Testis (tissue), 3 donors: Measurements from ENCODE around the gene ADAM8. TPM values are rescaled to one million over a fixed set of nuclear protein-coding genes. Genes with fewer than 3 reads are reported as not detected.

Experiments
- DNase-seq: peaks from one replicate; pipeline ENCODE4 v3.0.0-alpha.2; 2019
- H3K27ac ChIP-seq, 2 donors: fragments of 200-600 bp; sonication (generic); one replicate each; pipeline ENCODE4 v1.5.1; 2019
- H3K27me3 ChIP-seq: fragments of 200-600 bp; sonication (generic); one replicate; pipeline ENCODE4 v1.5.1; 2019
- H3K36me3 ChIP-seq: fragments of 200-600 bp; sonication (generic); one replicate; pipeline ENCODE4 v1.5.1; 2017; ENCODE audit warnings: low read depth; ENCODE audit errors: missing control alignments
- H3K4me1 ChIP-seq: fragments of 200-600 bp; sonication (generic); one replicate; pipeline ENCODE4 v1.5.1; 2019
- H3K4me3 ChIP-seq, 2 donors: fragments of 200-600 bp; sonication (generic); one replicate each; pipeline ENCODE4 v1.5.1; 2017 to 2019
- H3K9me3 ChIP-seq: fragments of 200-600 bp; sonication (generic); one replicate; pipeline ENCODE4 v1.5.1; 2017
- POLR2A ChIP-seq: fragments of 450-650 bp; IDR thresholded peaks from one replicate; pipeline ENCODE4 v1.6.1; 2017; ENCODE audit warnings: antibody characterized with exemption, mild to moderate bottlenecking, moderate library complexity
- WGBS, 2 donors: methylation state at CpG; one replicate each; pipeline ENCODE4 v1.1.5; 2018; 5-methylcytosine and 5-hydroxymethylcytosine counted together
- intact Hi-C: fragments of 100-400 bp; cut with DNase I; formaldehyde crosslinking; loops from one replicate; pipeline ENCODE4 v1.15.1; 2023; ENCODE audit warnings: low total_unique reads
- polyA plus RNA-seq: library from polyadenylated mRNA; stranded (reverse); fragments of 350-450 nt; fragmentation: Illumina TruSeq; extraction: RNeasy Lipid Tissue Mini Kit (QIAGEN cat#74804); gene quantifications from one replicate; pipeline ENCODE4 v1.2.3, GENCODE V29; 2014; ENCODE audit warnings: low read depth, low replicate concordance; ENCODE audit not compliant: insufficient read depth
- total RNA-seq, 2 donors: library from RNA; depleted of rRNA; stranded (reverse); fragments of >200 nt; gene quantifications; one replicate each; pipeline ENCODE4 v1.2.3, GENCODE V29; 2016
- TF ChIP-seq, protein P1 (sequence below), 3 experiments: fragments of 450-650 bp in 2 of 3; fragments of 200-600 bp in 1 of 3; sonication (generic) in 1 of 3; IDR thresholded peaks; one replicate each; pipeline ENCODE4 v1.5.1; 2016 to 2019; ENCODE audit warnings: antibody characterized with exemption in 3 of 3, mild to moderate bottlenecking in 2 of 3, moderate library complexity in 1 of 3

Gene ADAM8
- total and polyA plus RNA-seq, 3 donors from 2014 or later, result 3.5 to 14.6 (median 12.8) TPM

DNA sequence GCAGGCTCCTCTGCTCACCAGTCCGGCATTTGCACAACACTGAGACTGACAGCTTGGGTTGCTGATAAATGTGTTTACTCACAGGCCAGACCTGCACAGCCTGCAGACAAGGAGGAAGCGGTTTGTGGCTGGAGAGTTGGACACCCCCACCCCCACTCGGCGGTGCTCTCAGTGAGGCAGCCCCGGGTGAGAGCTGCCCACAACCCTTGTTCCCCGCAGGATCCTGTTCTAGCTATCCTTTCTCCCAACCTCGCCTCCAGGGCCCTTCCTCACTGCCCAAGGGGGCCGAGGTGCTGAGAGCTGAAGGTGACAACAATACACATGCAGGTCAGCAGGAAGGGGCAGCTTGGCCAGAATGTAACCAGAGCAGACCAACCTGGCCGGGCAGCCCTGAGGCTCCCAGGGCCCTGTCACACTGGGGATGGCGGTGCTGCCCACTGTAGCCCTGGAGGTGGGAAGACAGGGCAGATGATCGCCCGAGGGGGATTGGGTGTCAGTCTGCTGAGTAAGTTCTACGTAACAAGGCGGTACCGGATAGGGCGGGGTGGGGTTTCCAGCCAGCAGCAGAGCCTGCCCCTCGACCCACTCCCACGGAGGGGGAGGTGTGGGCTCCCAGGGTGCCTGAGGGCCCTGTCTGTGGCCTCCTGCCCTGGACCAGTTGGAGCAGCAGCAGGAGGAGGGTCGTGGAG is 2.1 kb upstream of the ADAM8 start:
- no peaks in the 10 kb centered on the region for H3K9me3 ChIP-seq
- DNase-seq, result peak; percentile 52
- no peaks in the 10 kb centered on the region for H3K4me1 ChIP-seq
- WGBS, 2 donors, result 77 to 80% methylated on average over 14 to 19 of the region's 19 CpGs
- intact Hi-C loops, result no loop called here
- H3K4me3 ChIP-seq, result no peak overlapping the region
- H3K27ac ChIP-seq, result no peak overlapping the region
- no peaks in the 10 kb centered on the region for H3K27me3 ChIP-seq
- no peaks in the 10 kb centered on the region for H3K36me3 ChIP-seq
- TF ChIP-seq, protein P1, sequence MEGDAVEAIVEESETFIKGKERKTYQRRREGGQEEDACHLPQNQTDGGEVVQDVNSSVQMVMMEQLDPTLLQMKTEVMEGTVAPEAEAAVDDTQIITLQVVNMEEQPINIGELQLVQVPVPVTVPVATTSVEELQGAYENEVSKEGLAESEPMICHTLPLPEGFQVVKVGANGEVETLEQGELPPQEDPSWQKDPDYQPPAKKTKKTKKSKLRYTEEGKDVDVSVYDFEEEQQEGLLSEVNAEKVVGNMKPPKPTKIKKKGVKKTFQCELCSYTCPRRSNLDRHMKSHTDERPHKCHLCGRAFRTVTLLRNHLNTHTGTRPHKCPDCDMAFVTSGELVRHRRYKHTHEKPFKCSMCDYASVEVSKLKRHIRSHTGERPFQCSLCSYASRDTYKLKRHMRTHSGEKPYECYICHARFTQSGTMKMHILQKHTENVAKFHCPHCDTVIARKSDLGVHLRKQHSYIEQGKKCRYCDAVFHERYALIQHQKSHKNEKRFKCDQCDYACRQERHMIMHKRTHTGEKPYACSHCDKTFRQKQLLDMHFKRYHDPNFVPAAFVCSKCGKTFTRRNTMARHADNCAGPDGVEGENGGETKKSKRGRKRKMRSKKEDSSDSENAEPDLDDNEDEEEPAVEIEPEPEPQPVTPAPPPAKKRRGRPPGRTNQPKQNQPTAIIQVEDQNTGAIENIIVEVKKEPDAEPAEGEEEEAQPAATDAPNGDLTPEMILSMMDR (IDR thresholded peaks at IDR 0.05), result no peak
- TF ChIP-seq POLR2A, result no peak

DNA sequence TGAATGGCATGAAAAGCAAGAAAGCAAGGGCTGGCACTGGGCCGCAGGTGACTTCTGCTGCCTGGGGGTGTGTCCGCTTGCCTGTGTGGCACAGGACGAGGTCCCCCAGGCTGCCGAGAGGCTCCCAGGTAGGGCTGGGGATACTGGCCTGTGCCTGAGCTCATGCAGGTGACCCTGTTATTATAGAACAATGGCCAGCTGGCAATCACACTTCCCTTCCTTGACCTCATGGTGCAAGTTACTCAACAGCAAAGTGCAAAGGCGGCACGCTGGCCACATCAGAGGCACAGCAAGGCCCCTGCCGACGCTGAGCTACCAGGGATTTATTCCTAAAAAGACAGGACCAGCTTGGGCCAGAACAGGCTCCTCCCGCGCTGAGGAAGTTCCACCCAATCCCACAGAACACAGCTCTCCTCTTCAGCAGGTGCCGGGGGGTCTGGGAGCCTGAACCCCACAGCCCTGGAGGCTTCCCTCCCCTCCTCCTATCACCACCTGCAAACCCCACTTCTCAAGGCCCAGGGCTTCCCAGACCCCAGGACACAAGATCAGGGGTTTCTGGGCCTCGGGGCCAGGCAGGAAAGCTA is 1.4 kb upstream of the ADAM8 start:
- intact Hi-C loops, result no loop called here
- Histone ChIP-seq H3K27ac (no peak overlapping the region), H3K36me3 (no peaks in the 10 kb centered on the region), H3K4me3 (no peak overlapping the region), H3K4me1 (no peaks in the 10 kb centered on the region), H3K9me3 (no peaks in the 10 kb centered on the region), H3K27me3 (no peaks in the 10 kb centered on the region)
- no peak for DNase-seq
- TF ChIP-seq, protein P1 (IDR thresholded peaks at IDR 0.05), result no peak
- TF ChIP-seq POLR2A, result no peak
- 82 to 95% methylated on average over 5 to 12 of the region's 12 CpGs for WGBS, 2 donors

DNA sequence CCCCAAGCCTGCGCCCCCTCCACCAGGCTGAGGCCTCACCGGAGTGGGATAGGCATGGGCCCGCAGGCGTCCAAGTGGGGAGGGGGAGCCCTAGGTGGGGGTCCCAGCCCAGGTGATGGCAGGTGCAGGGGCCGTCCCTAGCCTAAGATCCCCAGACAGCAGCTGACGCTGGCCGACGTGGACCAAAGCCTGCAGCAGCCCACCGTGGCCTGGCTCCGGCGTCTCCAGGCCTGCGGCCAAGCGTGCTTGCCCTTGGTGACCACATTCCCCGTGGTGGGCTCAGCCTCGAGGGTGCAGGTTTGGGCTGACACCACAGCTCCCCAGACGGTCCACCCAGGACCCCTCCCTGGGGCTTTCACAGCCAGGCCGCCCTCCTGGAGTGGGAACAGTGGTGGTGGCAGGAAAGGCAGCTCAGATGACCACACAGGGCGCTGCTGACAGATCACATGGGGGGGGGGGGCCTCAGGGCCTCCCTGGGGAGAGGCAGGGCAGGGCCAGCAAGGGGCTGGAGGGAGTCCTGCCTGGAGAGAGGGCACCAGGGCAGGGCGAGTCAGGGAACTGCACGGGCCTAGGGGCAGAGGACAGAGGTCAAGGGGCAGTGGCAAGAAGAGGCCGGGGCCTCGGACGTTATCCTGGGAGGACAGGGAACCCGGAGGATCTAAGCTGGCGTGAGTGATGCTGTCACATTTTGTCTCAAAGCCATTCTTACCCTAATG is 767 bp upstream of the ADAM8 start:
- intact Hi-C loops, result no loop called here
- DNase-seq, result no peak
- no peaks in the 10 kb centered on the region for H3K36me3 ChIP-seq
- 75 to 85% methylated on average over 10 to 22 of the region's 25 CpGs for WGBS, 2 donors
- H3K27ac ChIP-seq, result no peak overlapping the region
- H3K4me1 ChIP-seq, result no peaks in the 10 kb centered on the region
- no peaks in the 10 kb centered on the region for H3K27me3 ChIP-seq
- H3K9me3 ChIP-seq, result no peaks in the 10 kb centered on the region
- TF ChIP-seq POLR2A, result no peak
- TF ChIP-seq, protein P1 (IDR thresholded peaks at IDR 0.05), result no peak
- no peak overlapping the region for H3K4me3 ChIP-seq

DNA sequence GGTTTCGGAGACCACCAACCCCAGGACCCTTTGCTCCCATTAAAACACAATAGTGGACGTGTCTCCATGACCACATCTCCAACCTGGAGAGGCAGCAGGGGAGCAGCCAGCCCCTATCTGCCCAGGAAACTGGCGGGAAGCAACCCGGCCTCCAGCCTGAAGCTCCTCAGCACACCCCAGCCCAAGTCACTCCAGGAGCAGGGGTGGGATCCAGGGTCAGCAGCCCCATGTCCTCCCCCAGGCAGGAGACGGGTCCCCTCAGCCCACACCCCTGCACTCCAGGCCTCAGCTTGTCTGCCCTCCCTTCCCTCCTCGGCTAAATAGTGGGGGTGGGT is 601 bp downstream of the ADAM8 start:
- TF ChIP-seq, protein P1 (IDR thresholded peaks at IDR 0.05), result no peak
- no peak for TF ChIP-seq POLR2A
- Histone ChIP-seq H3K36me3 (no peaks in the 10 kb centered on the region), H3K27ac (no peak overlapping the region), H3K4me3 (no peak overlapping the region), H3K27me3 (no peaks in the 10 kb centered on the region), H3K4me1 (no peaks in the 10 kb centered on the region), H3K9me3 (no peaks in the 10 kb centered on the region)
- intact Hi-C loops, result no loop called here
- no peak for DNase-seq
- WGBS, 2 donors, result 32 to 58% methylated on average over 6 of the region's 6 CpGs
